GM12878 (cell line): ENCODE results near the gene GNB2. TPM values are rescaled to one million over a fixed set of nuclear protein-coding genes. Genes with fewer than 3 reads are reported as not detected.

Experiments
- ATAC-seq: fragments of 200-7000 bp; cut with Tn5 transposase; 3 replicates; pipeline ENCODE4 v1.9.1; 2020; ENCODE audit warnings: mild to moderate bottlenecking, moderate library complexity
- BruUV-seq: library from RNA; stranded (reverse); fragments of 400-500 nt; replicated peaks from 2 replicates; lab custom pipeline; 2021; lab: Mats Ljungman, UMichigan
- CTCF ChIA-PET: fragments of 300-600 bp; sonication (Branson Sonifier 250); formaldehyde crosslinking; extraction: SDS; loops from one replicate; lab custom pipeline; 2021; ENCODE audit warnings: inconsistent platforms; lab: Yijun Ruan, JAX
- POLR2A ChIA-PET: fragments of 350-600 bp; formaldehyde crosslinking; extraction: SDS; loops from one replicate; lab custom pipeline; 2021; ENCODE audit warnings: inconsistent platforms; lab: Charles Lee
- RAD21 ChIA-PET: fragments of 300-600 bp; sonication (Branson Sonifier 250); formaldehyde crosslinking; loops from one replicate; lab custom pipeline; 2023; ENCODE audit warnings: antibody characterized with exemption; ENCODE audit not compliant: unreplicated experiment; lab: Charles Lee
- SMC1A ChIA-PET: fragments of 300-600 bp; sonication (Branson Sonifier 250); formaldehyde crosslinking; loops from one replicate; lab custom pipeline; 2023; ENCODE audit not compliant: unreplicated experiment, uncharacterized antibody; lab: Charles Lee
- DNase-seq: peaks from one replicate; pipeline ENCODE4 v3.0.0-alpha.2; 2011; ENCODE audit warnings: low read depth, low spot score
- FAIRE-seq: peaks from 3 replicates; lab custom pipeline; 2011; peaks lifted over from hg19 to GRCh38; lab: Jason Lieb, UNC
- H2AFZ ChIP-seq: 2 replicates; pipeline ENCODE4 v1.6.0; 2011; ENCODE audit warnings: low read depth, low read length, control low read depth; ENCODE audit not compliant: control insufficient read depth
- H3K27ac ChIP-seq: 2 replicates; pipeline ENCODE4 v1.5.1; 2011; ENCODE audit warnings: control low read depth; ENCODE audit not compliant: control insufficient read depth, insufficient read depth
- H3K27me3 ChIP-seq, 2 experiments: replicated peaks in 1 of 2; 2 replicates each; pipeline versions ENCODE4 v1.6.0 to v1.6.1; 2011; ENCODE audit warnings: low read length in 1 of 2; ENCODE audit not compliant: control insufficient read depth in 2 of 2, insufficient read depth in 2 of 2
- H3K36me3 ChIP-seq, 2 experiments: 2 replicates each; pipeline ENCODE4 v1.5.1; 2011; ENCODE audit warnings: low read length in 1 of 2; ENCODE audit not compliant: control insufficient read depth in 2 of 2, insufficient read depth in 2 of 2
- H3K4me1 ChIP-seq: 2 replicates; pipeline ENCODE4 v1.6.1; 2011; ENCODE audit warnings: mild to moderate bottlenecking, low read length, moderate library complexity, mixed read lengths; ENCODE audit not compliant: control insufficient read depth, insufficient read depth
- H3K4me2 ChIP-seq: 2 replicates; pipeline ENCODE4 v1.6.0; 2011; ENCODE audit warnings: control low read depth; ENCODE audit not compliant: control insufficient read depth, insufficient read depth
- H3K4me3 ChIP-seq: fragments of 200-600 bp; sonication (generic); 2 replicates; pipeline ENCODE4 v1.5.1; 2016
- H3K79me2 ChIP-seq: 2 replicates; pipeline ENCODE4 v1.6.0; 2011; ENCODE audit warnings: low read length; ENCODE audit not compliant: control insufficient read depth, insufficient read depth
- H3K9ac ChIP-seq: 2 replicates; pipeline ENCODE4 v1.8.0; 2011; ENCODE audit warnings: low read length, control low read depth, mixed read lengths; ENCODE audit not compliant: control insufficient read depth, insufficient read depth
- H3K9me3 ChIP-seq: replicated peaks from 3 replicates; pipeline ENCODE4 v1.5.1; 2011; ENCODE audit warnings: mild to moderate bottlenecking, low read length; ENCODE audit not compliant: control insufficient read depth, insufficient read depth
- H4K20me1 ChIP-seq: 2 replicates; pipeline ENCODE4 v1.6.0; 2011; ENCODE audit not compliant: control insufficient read depth, insufficient read depth
- ASH2L ChIP-seq: fragments of 300-600, 200-600 bp; sonication (generic); IDR thresholded peaks from 2 replicates; pipeline ENCODE4 v1.6.1; 2017; ENCODE audit warnings: low read depth, mild to moderate bottlenecking, borderline replicate concordance
- BCL11A ChIP-seq: IDR thresholded peaks from 2 replicates; pipeline ENCODE4 v1.6.1; 2011; ENCODE audit warnings: low read depth, low read length
- CTCF ChIP-seq, 3 experiments: IDR thresholded peaks in 2 of 3; conservative IDR thresholded peaks in 1 of 3; 2 replicates each; pipeline ENCODE4 v1.5.1; 2011; ENCODE audit warnings: low read depth in 3 of 3, low read length in 3 of 3, mild to moderate bottlenecking in 3 of 3, control low read depth in 2 of 3, moderate library complexity in 2 of 3, inconsistent platforms in 1 of 3, mixed read lengths in 1 of 3; ENCODE audit not compliant: control insufficient read depth in 2 of 3, insufficient read depth in 1 of 3; ENCODE audit errors: extremely low read depth in 1 of 3
- IKZF2 ChIP-seq, 2 experiments: fragments of 450-650 bp; IDR thresholded peaks; 2 replicates each; pipeline ENCODE4 v1.6.1; 2017; ENCODE audit warnings: mild to moderate bottlenecking in 2 of 2, moderate library complexity in 2 of 2
- MYB ChIP-seq: fragments of 150-350 bp; IDR thresholded peaks from 2 replicates; pipeline ENCODE4 v1.6.1; 2014; ENCODE audit warnings: mild to moderate bottlenecking, low read depth, low read length, borderline replicate concordance
- RBBP5 ChIP-seq: fragments of 200-600 bp; sonication (generic); conservative IDR thresholded peaks from 2 replicates; pipeline ENCODE4 v1.6.1; 2016
- SMAD1 ChIP-seq: fragments of 450-650 bp; IDR thresholded peaks from 2 replicates; pipeline ENCODE4 v1.6.1; 2018; ENCODE audit warnings: mild to moderate bottlenecking, low read depth; ENCODE audit not compliant: partially characterized antibody
- SREBF2 ChIP-seq: IDR thresholded peaks from 2 replicates; pipeline ENCODE4 v1.6.1; 2012; ENCODE audit warnings: mild to moderate bottlenecking, low read length
- USF2 ChIP-seq: IDR thresholded peaks from 2 replicates; pipeline ENCODE4 v1.6.1; 2011; ENCODE audit warnings: low read depth, low read length, improper control_type of control experiment, borderline replicate concordance
- ZBTB11 ChIP-seq: fragments of 450-650 bp; formaldehyde crosslinking; IDR thresholded peaks from 2 replicates; pipeline ENCODE4 v1.5.0; 2022; ENCODE audit warnings: mild to moderate bottlenecking, missing genetic modification characterization
- WGBS: methylation state at CpG from one replicate; pipeline ENCODE4 v1.1.6; 2016; ENCODE audit warnings: low lambda C conversion rate; ENCODE audit not compliant: insufficient replicate concordance, insufficient coverage; ENCODE audit errors: missing lambda C conversion rate; 5-methylcytosine and 5-hydroxymethylcytosine counted together
- in situ Hi-C: fragments of 300-500 bp; cut with MboI; formaldehyde crosslinking; loops from 9 replicates; pipeline ENCODE4 v1.14.3; 2018; ENCODE audit warnings: mixed read lengths
- intact Hi-C: fragments of 100-400 bp; cut with micrococcal nuclease; formaldehyde crosslinking; loops from one replicate; pipeline ENCODE4 v1.14.2; 2022; ENCODE audit not compliant: unreplicated experiment
- polyA plus RNA-seq, 11 experiments: library from polyadenylated mRNA; depleted of rRNA in 4 of 11; unstranded in 6 of 11; stranded (reverse) in 5 of 11; fragments of >200 nt; fragmentation: Nextera tagmentation in 4 of 11; fragmentation: Illumina TruSeq in 1 of 11; extraction: Ambion mirVana in 4 of 11; extraction: Trizol in 1 of 11; gene quantifications; 1 replicate in 1 of 11; 2 replicates in 10 of 11; pipeline versions ENCODE4 v1.2.1 to v1.2.3, GENCODE V29; 2011 to 2016; ENCODE audit warnings: inconsistent platforms in 2 of 11, missing spikeins in 2 of 11, low read depth in 1 of 11
- total RNA-seq, 4 experiments: library from RNA; depleted of rRNA in 3 of 4; stranded (reverse); fragments of >200 nt in 3 of 4; fragmentation: Illumina TruSeq in 1 of 4; extraction: Trizol in 1 of 4; gene quantifications; 2 replicates each; pipeline versions ENCODE4 v1.2.1 to v1.2.3, GENCODE V29; 2013 to 2021
- TF ChIP-seq, protein P1 (sequence below): fragments of 450-650 bp; IDR thresholded peaks from 2 replicates; pipeline ENCODE4 v1.6.1; 2017; ENCODE audit warnings: mild to moderate bottlenecking, low read depth, inconsistent platforms; ENCODE audit not compliant: poor library complexity, severe bottlenecking

GNB2 gene
- total and polyA plus RNA-seq, 10 of the 15 experiments (the other 5 are each of a cell fraction or from before 2014, with no cell fraction given): 0.35 to 175 (median 59.7) TPM

GRCh38 chr7:100708395-100708794 lies 34.9 kb downstream of the GNB2 start:
- no peak overlapping the region for H3K4me2 ChIP-seq
- peaks cover 0 to 5% of the 10 kb centered on the region in 2 experiments; a peak in 2 of 4 replicates for H3K36me3 ChIP-seq
- in situ Hi-C loops: loop anchor here (10.0 kb wide), 1 partner anchor 146 kb away; the partner anchor contains the start of gene SLC12A9
- peaks cover 18% of the 10 kb centered on the region for H3K79me2 ChIP-seq
- DNase-seq (no peak), FAIRE-seq (no peak), ATAC-seq (no peak)
- no peaks in the 10 kb centered on the region for H3K9me3 ChIP-seq
- H3K9ac ChIP-seq: no peak overlapping the region
- no peaks in the 10 kb centered on the region for H3K27me3 ChIP-seq
- 83% methylated on average over 5 of the region's 6 CpGs for WGBS
- H3K27ac ChIP-seq: no peak overlapping the region
- ChIA-PET RAD21 (interaction anchor here (0.6 kb wide), 2 partner anchors 91 to 1833 kb away, joined by 3 to 4 read pairs; no protein-coding TSS in a partner anchor), CTCF (interaction anchor here (5.6 kb wide), 1 partner anchor 17 kb away, joined by 56 read pairs; no protein-coding TSS in a partner anchor), SMC1A (interaction anchor here (0.7 to 1.0 kb wide), 2 partner anchors 13 to 37 kb away, joined by 3 read pairs; no protein-coding TSS in a partner anchor), POLR2A (interaction anchor here (0.6 kb wide), 1 partner anchor 1285 kb away, joined by 5 read pairs; no protein-coding TSS in a partner anchor)
- BruUV-seq: no TSS peak
- H3K4me3 ChIP-seq: no peak overlapping the region
- intact Hi-C loops: loop anchor here (5.0 kb wide), 1 partner anchor 76 kb away; no protein-coding TSS in a partner anchor
- peaks cover 13% of the 10 kb centered on the region for H3K4me1 ChIP-seq
- no peaks in the 10 kb centered on the region for H4K20me1 ChIP-seq
- H2AFZ ChIP-seq: no peak overlapping the region
- no peak for TF ChIP-seq RBBP5
- no peak for TF ChIP-seq IKZF2 (IDR thresholded peaks at IDR 0.05)
- no peak for TF ChIP-seq CTCF (IDR thresholded peaks at IDR 0.05 in 2 of 3, conservative IDR thresholded peaks at IDR 0.05 in 1 of 3; ENCODE audit: control insufficient read depth in 2 of 3, extremely low read depth in 1 of 3, insufficient read depth in 1 of 3, low read depth in 3 of 3, low read length in 3 of 3)
- TF ChIP-seq ZBTB11 (CRISPR knock-in tag): no peak
- no peak for TF ChIP-seq SREBF2
- no peak for TF ChIP-seq MYB
- TF ChIP-seq, protein P1, sequence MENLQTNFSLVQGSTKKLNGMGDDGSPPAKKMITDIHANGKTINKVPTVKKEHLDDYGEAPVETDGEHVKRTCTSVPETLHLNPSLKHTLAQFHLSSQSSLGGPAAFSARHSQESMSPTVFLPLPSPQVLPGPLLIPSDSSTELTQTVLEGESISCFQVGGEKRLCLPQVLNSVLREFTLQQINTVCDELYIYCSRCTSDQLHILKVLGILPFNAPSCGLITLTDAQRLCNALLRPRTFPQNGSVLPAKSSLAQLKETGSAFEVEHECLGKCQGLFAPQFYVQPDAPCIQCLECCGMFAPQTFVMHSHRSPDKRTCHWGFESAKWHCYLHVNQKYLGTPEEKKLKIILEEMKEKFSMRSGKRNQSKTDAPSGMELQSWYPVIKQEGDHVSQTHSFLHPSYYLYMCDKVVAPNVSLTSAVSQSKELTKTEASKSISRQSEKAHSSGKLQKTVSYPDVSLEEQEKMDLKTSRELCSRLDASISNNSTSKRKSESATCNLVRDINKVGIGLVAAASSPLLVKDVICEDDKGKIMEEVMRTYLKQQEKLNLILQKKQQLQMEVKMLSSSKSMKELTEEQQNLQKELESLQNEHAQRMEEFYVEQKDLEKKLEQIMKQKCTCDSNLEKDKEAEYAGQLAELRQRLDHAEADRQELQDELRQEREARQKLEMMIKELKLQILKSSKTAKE: no peak
- no peak for TF ChIP-seq BCL11A
- no peak for TF ChIP-seq ASH2L
- TF ChIP-seq SMAD1: no peak
- TF ChIP-seq USF2: no peak
